Placental pericyte (primary cell): Measurements from ENCODE around the gene PRR27. TPM values are rescaled to one million over a fixed set of nuclear protein-coding genes. Genes with fewer than 3 reads are reported as not detected.

Experiments used
- total RNA-seq: library from RNA; depleted of rRNA; stranded (reverse); fragments of >200 nt; gene quantifications from 2 replicates; pipeline ENCODE4 v1.2.3, GENCODE V29; 2012

Gene PRR27
- not detected in 2 replicates for total RNA-seq

GRCh38 chr4:70153937-70154336 lies at the start of gene PRR27:
TSS of gene PRR27 (plus strand) at chr4:70154237. CDS start at chr4:70154376, 139 bp downstream.

GRCh38 chr4:70195425-70195824 lies 41.4 kb downstream of the PRR27 start, which contains the start of gene ODAM:
TSS of gene ODAM (plus strand) at chr4:70195725. CDS start at chr4:70196544, 819 bp downstream.

Other genes with a start within 250 kb of the PRR27 start
- not detected in 2 replicates for gene CSN1S1, start 223.2 kb upstream of the PRR27 start, total RNA-seq
- gene CSN2, start 188.5 kb upstream of the PRR27 start, total RNA-seq = not detected in 2 replicates
- gene STATH, start 158.3 kb upstream of the PRR27 start, total RNA-seq = not detected in 2 replicates
- not detected in 2 replicates for gene HTN3, start 125.8 kb upstream of the PRR27 start, total RNA-seq
- gene HTN1, start 103.8 kb upstream of the PRR27 start, total RNA-seq = not detected in 2 replicates
- not detected in 2 replicates for gene ODAM, start 41.5 kb downstream of the PRR27 start, total RNA-seq
- not detected in 2 replicates for gene FDCSP, start 71.9 kb downstream of the PRR27 start, total RNA-seq
- not detected in 2 replicates for gene CSN3, start 88.4 kb downstream of the PRR27 start, total RNA-seq
- not detected in 2 replicates for gene CABS1, start 180.7 kb downstream of the PRR27 start, total RNA-seq
- gene SMR3A, start 206.5 kb downstream of the PRR27 start, total RNA-seq = not detected in 2 replicates
- not detected in 2 replicates for gene SMR3B, start 228.9 kb downstream of the PRR27 start, total RNA-seq
- not detected in 2 replicates for gene OPRPN, start 243.7 kb downstream of the PRR27 start, total RNA-seq